Transverse colon (tissue), 4 donors: Measurements from ENCODE around the gene FGGY.

Source experiments
- CTCF ChIP-seq, 5 experiments: fragments of 200-600 bp in 3 of 5; fragments of 450-650 bp in 2 of 5; sonication (generic) in 3 of 5; IDR thresholded peaks; 1 replicate in 2 of 5; 2 replicates in 3 of 5; pipeline ENCODE4 v1.5.1; 2016 to 2017; ENCODE audit warnings: antibody characterized with exemption in 5 of 5, inconsistent platforms in 3 of 5, mild to moderate bottlenecking in 2 of 5, moderate library complexity in 1 of 5
- POLR2A ChIP-seq: fragments of 450-650 bp; IDR thresholded peaks from one replicate; pipeline ENCODE4 v1.6.1; 2016; ENCODE audit warnings: antibody characterized with exemption, mild to moderate bottlenecking, moderate library complexity
- POLR2AphosphoS5 ChIP-seq, 3 donors: sonication (generic); formaldehyde crosslinking; IDR thresholded peaks; one replicate each; pipeline ENCODE4 v1.6.1; 2016; ENCODE audit warnings: antibody characterized with exemption in 3 of 3

GRCh38 chr1:59305188-59305587 is 8.3 kb downstream of the FGGY start:
- TF ChIP-seq POLR2AphosphoS5 (IDR thresholded peaks at IDR 0.05) (no peak), CTCF (IDR thresholded peaks at IDR 0.05) (no peak), POLR2A (no peak)
